Medulla oblongata (tissue), 1 donor: Measurements from ENCODE around the gene HCLS1.
"Not testable (repeated sequence)": the region's sequence is repeated elsewhere in the genome, so short reads cannot be mapped to it uniquely, and the experiment has no call there.

Experiments used
- DNase-seq: peaks from one replicate; pipeline ENCODE4 v3.0.0-alpha.2; 2015; ENCODE audit errors: extremely low spot score

HCLS1 gene, protein sequence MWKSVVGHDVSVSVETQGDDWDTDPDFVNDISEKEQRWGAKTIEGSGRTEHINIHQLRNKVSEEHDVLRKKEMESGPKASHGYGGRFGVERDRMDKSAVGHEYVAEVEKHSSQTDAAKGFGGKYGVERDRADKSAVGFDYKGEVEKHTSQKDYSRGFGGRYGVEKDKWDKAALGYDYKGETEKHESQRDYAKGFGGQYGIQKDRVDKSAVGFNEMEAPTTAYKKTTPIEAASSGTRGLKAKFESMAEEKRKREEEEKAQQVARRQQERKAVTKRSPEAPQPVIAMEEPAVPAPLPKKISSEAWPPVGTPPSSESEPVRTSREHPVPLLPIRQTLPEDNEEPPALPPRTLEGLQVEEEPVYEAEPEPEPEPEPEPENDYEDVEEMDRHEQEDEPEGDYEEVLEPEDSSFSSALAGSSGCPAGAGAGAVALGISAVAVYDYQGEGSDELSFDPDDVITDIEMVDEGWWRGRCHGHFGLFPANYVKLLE

GRCh38 chr3:121660356-121661171 is at the start of gene HCLS1:
Gene HCLS1 (minus strand): TSS chr3:121660903. CDS start chr3:121658347, 2,556 bp downstream.
- peak; percentile 68 for DNase-seq

DNA sequence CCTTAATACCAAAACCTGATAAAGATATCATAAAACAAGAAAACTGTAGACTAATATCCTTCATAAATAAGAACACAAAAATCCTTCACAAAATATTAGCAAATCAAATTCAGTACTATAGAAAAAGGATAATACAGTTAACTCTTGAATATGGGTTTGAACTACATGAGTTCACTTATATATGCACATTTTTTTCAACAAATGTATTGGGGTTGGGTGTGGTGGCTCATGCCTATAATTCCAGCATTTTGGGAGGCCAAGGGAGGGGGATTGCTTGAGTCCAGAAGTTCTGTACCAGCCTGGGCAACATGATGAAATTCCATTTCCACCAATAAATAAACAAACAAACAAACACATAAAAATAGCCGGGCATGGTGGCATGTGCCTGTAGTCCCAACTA is 49.6 kb upstream of the HCLS1 start:
- no peak for DNase-seq

DNA sequence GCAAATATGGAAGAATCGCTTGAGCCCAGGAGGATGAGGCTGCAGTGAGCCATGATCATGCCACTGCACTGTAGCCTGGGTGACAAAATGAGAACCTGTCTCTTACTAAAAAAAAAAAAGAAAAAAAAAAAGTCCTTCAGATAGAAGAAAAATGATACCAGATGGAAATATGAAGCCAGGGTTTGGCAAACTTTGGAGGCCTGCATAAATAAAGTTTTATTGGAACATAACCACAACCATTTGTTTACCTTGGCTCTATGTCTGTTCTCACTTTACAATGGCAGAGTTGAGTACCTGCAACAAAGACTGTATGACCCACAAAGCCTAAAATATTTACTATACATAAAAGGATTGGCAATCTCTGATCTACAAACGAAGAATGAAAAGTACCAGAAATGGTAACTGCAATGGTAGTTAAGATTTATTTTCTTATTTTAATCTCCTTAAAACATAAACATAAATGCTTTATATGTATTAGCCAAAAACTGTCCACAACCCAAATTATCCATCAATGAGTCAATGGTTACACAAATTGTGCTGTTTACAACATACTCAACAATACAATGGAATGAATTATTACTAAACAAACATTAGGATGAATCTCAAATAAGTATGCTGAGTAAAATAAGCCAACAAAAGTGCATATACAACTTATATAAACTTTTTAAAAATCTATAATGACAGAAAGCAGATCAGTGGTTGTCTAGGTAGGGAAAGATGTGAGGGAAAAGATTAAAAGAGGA is 47.0 kb upstream of the HCLS1 start:
- DNase-seq, result no peak

DNA sequence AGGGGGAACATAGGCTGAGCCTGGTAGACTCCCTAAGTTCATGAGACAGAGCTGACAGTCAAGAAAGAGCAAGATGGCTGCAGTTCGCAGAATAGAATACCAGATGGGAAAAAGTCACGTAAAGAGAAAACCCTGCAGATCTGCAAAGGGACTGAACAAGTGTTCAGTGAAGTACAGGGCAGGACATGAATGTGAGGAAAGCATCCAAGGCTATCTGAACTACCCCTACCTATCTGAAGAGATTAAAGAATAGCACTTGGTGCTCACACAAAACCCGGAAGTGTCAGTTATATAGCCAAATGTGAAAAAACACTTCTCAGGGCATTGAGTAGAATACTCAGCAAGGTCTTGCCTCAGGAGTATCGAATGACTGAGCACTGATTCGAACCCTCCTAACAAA is 44.8 kb upstream of the HCLS1 start:
- DNase-seq, result no peak

- no peak for DNase-seq
Measured at GRCh38 chr3:121703973-121704372, 43.3 kb upstream of the HCLS1 start.

DNA sequence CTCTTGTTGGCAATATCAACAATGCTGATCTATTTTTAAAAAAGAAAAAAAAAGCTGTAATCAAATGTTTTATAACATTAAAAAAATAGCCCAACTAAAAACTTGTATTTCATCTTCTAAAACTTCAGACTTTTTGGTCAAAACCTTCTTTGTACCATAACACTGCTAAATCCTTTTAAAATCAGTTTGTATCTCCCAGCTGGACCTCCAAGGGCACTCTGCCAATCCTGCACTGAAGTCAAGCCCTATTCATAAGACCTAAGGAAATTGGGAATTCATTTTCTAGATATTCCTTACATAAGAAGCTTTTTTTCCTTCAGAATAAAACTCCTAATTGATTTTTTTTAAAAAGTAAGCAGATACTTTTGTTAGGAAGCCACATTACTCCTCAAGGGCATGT is 38.2 kb upstream of the HCLS1 start:
- DNase-seq, result no peak

- no peak for DNase-seq
Measured at GRCh38 chr3:121698476-121698875, 37.8 kb upstream of the HCLS1 start.

DNA sequence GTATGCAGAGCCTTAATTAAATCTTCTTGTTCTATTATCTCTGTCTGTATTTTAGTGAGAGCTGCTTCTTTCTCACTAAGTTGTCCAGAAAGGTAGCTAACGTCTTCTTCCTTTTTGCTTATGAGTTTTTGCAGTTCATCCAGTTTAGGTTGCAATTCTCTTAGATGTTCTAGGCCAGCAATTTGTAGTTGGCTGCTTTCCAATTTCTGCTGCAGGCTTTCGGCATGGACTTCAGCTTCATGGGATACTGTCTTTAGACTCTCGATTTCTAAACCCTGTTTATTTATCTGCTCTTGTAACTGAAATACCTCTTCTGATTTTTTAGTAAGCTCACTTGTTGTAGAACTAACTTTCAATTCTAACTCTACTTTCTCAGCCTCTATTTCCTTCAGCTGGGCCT is 35.5 kb upstream of the HCLS1 start:
- DNase-seq, result no peak

DNA sequence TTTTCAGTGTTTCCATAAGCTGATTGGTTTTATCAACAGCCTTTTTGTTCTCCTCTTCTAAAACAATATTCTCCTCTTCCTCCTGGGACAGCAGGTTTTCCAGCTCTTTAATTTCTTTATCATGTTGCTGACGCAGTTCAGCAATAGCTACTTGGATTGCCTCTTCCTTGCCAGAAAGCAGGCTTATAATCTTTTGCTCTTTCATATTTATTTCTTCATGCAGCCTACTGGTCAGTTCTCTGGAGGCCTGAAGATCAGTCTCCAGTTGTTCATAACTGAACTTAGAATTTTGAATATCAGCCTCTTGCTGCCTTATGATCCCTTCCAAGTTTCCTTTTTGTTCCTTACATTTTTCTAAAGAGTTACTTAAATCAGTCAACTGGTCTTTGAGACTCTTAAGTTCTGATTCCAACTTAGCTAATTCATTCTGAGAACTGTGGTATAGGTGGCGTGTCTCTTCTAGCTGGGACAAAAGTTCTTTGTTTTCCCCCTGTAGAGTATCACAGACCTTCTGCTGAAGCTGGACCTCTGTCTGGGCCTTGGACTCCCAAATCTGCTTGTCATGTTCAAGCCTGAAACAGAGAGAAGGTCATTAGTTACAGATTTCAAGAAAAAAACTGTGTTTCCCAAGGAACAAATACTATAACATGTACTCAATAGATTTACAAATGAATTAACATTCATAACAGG is 31.5 kb upstream of the HCLS1 start:
- DNase-seq, result no peak

- DNase-seq, result peak; percentile 27
Measured at GRCh38 chr3:121690777-121691405, 30.2 kb upstream of the HCLS1 start.

DNA sequence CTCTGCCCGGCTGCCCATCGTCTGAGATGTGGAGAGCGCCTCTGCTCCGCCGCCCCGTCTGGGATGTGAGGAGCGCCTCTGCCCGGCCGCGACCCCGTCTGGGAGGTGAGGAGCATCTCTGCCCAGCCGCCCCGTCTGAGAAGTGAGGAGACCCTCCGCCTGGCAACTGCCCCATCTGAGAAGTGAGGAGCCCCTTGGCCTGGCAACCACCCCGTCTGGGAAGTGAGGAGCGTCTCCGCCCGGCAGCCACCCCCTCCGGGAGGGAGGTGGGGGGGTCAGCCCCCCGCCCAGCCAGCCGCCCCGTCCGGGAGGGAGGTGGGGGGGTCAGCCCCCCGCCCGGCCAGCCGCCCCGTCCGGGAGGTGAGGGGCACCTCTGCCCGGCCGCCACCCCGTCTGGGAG is 28.0 kb upstream of the HCLS1 start:
- not testable (repeated sequence) for DNase-seq

DNA sequence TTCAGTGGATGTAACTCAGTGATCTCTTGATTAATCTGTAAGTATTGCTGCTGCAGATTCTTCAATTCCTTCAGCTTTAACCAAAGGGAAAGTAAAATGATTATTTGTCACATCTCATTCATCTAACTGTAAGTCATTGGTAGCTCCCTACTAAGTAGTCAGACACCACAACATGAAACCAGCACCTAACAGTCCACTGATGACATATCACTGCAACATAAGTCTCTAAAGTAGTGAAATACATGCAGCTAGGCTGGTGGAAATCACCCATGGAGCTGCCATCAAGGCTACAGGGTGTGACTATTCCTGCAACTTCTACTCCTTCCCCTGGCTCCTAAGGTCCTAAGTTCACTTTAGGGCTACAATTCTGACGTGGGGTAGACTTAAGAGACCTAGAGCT is 21.1 kb upstream of the HCLS1 start:
- no peak for DNase-seq

GRCh38 chr3:121677141-121677540 is 16.4 kb upstream of the HCLS1 start:
- DNase-seq, result no peak

GRCh38 chr3:121670676-121671075 is 10.0 kb upstream of the HCLS1 start:
- no peak for DNase-seq

GRCh38 chr3:121667333-121667732 is 6.6 kb upstream of the HCLS1 start:
- peak; percentile 37 for DNase-seq

GRCh38 chr3:121665488-121665887 is 4.8 kb upstream of the HCLS1 start:
- no peak for DNase-seq

DNA sequence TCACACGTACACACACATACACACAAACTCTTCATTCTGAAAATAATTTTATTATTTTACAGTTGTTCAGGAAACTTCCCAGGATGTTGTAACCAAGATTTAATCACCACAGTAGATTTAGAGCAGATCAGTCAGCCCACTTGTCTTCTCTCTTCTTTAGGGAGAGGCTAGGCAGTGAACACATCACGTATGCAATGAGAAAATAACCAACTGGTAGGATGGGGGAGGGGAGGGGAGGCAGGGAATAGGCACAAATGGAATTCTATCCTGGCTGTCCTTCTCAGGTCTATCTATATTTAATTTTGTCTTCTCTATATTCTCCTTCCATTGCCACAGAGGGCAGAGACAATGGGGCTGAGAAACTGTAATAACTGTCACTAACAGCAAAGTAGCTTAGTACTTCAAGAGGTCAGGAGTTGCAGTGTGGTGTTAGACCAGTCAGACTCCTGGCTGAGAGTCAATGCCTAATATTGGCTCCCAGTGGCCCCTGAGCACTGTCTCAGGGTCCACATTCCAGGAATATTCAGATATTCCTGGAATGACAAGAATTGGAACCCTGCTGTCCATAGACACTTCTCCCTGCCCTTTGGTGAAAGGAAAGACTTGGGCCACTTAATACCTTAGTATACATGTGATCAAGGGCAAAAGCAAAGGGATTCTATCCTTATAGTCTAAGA is 2.6 kb upstream of the HCLS1 start:
- DNase-seq, result no peak

GRCh38 chr3:121662742-121663141 is 2.0 kb upstream of the HCLS1 start:
- DNase-seq, result no peak

- DNase-seq, result no peak
Measured at GRCh38 chr3:121661376-121661775, 673 bp upstream of the HCLS1 start.

GRCh38 chr3:121659586-121659985 is 1.1 kb downstream of the HCLS1 start:
- DNase-seq, result peak; percentile 19
